WI38 (cell line): ENCODE results near the gene ECI1.

Source experiments
- H3K4me3 ChIP-seq: 2 replicates; pipeline ENCODE4 v1.5.1; 2011; ENCODE audit warnings: low read depth, mild to moderate bottlenecking, control low read depth, low read length
- TF ChIP-seq, protein P1 (sequence below): IDR thresholded peaks from 2 replicates; pipeline ENCODE4 v1.5.1; 2012; ENCODE audit warnings: low read depth, mild to moderate bottlenecking, control low read depth, low read length

ECI1 gene

DNA sequence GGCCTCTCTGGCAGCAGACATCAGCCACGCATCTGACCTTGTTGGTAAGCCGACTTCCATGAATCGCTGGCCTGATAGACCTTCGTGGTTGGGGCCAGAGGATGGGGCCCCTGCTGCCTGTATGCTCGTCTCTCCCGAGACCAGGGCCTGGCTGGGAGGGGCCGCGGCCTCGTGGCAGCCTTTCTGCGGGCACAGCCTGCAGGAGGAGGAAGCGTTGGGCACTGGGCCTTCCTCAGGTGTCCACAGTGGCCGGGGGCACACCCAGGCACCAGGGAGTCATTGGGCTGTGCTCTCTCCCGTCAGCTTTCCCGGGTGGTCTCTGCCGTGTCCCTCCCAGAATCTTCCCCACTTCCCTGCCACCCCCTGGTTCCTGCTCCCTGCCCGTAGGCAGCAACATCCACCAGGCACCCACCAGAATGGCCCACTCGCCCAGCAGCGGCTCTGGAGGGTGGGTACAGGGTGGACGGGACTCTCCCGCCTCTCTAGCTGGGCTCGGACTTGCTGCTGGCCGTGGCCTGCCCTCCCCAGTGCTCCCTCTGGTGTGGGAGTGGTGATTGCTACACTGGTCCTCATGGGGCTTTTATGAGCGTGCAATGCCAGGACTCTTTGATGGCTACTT lies 21.6 kb downstream of the ECI1 start:
- TF ChIP-seq, protein P1, sequence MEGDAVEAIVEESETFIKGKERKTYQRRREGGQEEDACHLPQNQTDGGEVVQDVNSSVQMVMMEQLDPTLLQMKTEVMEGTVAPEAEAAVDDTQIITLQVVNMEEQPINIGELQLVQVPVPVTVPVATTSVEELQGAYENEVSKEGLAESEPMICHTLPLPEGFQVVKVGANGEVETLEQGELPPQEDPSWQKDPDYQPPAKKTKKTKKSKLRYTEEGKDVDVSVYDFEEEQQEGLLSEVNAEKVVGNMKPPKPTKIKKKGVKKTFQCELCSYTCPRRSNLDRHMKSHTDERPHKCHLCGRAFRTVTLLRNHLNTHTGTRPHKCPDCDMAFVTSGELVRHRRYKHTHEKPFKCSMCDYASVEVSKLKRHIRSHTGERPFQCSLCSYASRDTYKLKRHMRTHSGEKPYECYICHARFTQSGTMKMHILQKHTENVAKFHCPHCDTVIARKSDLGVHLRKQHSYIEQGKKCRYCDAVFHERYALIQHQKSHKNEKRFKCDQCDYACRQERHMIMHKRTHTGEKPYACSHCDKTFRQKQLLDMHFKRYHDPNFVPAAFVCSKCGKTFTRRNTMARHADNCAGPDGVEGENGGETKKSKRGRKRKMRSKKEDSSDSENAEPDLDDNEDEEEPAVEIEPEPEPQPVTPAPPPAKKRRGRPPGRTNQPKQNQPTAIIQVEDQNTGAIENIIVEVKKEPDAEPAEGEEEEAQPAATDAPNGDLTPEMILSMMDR: no peak
- H3K4me3 ChIP-seq: no peak overlapping the region

DNA sequence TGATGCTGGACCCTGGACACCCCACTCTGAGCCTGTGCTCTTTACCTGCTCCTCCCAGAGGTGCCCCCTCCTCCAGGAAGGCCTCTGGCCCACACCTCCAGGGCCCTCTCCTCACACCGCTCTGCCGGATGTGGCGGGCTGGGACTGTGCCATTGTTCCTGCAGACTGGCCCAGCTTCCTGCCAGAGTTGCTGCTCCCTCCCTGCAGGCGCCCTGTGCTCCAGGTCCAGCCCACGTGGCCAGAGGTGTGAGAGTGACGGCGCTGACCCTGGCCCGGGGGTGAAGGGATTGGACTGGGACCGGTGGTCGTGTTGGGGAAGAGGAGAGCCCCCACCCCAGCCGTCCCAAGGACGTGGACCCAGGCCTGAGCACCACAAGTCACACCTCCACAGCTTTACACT lies 22.3 kb downstream of the ECI1 start:
- H3K4me3 ChIP-seq: no peak overlapping the region
- TF ChIP-seq, protein P1: no peak

GRCh38 chr16:2228161-2228824 lies 23.1 kb downstream of the ECI1 start:
- TF ChIP-seq, protein P1: no peak
- H3K4me3 ChIP-seq: no peak overlapping the region

- H3K4me3 ChIP-seq: no peak overlapping the region
- TF ChIP-seq, protein P1: no peak
Observed at GRCh38 chr16:2226918-2227317, 24.5 kb downstream of the ECI1 start.

DNA sequence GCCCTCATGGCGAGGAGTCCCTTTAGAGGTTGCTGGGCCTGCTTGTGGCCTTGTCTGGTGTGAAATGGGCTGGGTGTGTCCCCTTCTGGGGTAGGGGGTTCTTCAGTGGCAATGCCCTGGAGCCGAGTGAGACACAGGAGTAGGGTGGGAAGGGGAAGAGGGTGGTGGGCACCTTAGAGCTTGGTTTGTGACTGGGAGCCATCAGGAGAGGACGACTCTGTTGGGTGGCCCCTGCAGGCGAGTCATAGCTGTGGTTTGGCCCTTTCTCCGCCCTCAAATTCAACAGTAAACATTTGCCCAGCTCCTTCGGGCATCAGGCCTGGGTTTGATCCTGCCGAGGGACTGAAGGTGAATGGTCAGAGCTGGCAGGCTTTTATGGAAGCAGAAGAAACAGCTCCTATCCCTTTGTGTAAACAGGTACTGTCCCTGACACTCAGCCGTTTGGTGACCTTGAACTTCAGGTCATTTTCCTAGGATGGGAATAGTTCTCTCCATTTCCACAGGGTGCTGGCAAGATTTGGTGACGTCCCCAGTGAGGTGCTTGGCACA lies 25.1 kb downstream of the ECI1 start:
- TF ChIP-seq, protein P1: no peak
- no peak overlapping the region for H3K4me3 ChIP-seq

- TF ChIP-seq, protein P1: no peak
- peak overlapping the region; percentile 91 for H3K4me3 ChIP-seq
Observed at GRCh38 chr16:2223942-2224486, 27.4 kb downstream of the ECI1 start.
